NT2/D1 (cell line): ENCODE data around the gene ZNF581.

Source experiments
- SUZ12 ChIP-seq: IDR thresholded peaks from 2 replicates; pipeline ENCODE4 v1.6.1; 2011; ENCODE audit not compliant: insufficient read length, insufficient read depth; ENCODE audit errors: extremely low read depth
- YY1 ChIP-seq: IDR thresholded peaks from 2 replicates; pipeline ENCODE4 v1.6.1; 2011; ENCODE audit not compliant: insufficient read length, insufficient read depth
- ZNF274 ChIP-seq: IDR thresholded peaks from 2 replicates; pipeline ENCODE4 v1.6.1; 2011; ENCODE audit warnings: mild to moderate bottlenecking, low read depth, low read length

- TF ChIP-seq YY1 (no peak), SUZ12 (no peak), ZNF274 (no peak)
Observed at GRCh38 chr19:55667511-55667910, 24.1 kb downstream of the ZNF581 start.
